GM19467 (cell line): ENCODE data around the gene CD200.

Experiments used
- ATAC-seq: cut with Tn5 transposase; IDR thresholded peaks from one replicate; pipeline ENCODE4 v1.9.1; 2021; ENCODE audit warnings: mild to moderate bottlenecking, moderate library complexity; ENCODE audit not compliant: unreplicated experiment

Gene CD200

DNA sequence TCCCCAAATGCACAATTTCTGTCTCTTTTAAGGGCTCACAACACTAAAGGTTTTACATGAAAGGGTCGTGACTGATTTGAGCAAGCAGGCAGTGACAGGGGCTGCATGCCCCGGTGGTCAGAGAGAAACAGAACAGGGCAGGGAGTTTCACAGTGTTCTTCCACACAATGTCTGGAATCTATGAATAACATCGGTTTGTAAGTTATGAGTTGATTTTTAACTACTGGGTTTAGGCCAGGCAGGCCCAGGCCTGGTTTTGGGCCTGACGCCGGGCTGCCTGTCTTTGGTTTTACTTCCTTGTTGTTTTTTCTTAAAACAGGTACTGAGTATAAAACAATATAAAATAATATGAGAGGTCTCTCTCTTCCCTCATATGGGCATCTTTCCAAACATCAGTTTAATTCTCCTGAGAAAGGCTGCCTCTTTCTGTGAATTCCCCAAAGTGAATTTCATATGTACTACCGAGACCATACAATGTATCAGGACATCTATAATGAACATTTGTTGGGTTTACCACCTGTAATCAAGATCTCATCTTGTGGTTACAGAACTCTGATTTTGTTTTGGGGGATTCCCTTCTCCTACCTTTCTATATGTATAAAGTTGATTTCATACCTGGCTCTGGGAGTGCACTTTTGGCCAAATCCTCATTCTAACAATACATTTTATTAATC, 74.4 kb downstream of the CD200 start:
- ATAC-seq = no peak

GRCh38 chr3:112407888-112408702, 75.1 kb downstream of the CD200 start:
- ATAC-seq = no peak

DNA sequence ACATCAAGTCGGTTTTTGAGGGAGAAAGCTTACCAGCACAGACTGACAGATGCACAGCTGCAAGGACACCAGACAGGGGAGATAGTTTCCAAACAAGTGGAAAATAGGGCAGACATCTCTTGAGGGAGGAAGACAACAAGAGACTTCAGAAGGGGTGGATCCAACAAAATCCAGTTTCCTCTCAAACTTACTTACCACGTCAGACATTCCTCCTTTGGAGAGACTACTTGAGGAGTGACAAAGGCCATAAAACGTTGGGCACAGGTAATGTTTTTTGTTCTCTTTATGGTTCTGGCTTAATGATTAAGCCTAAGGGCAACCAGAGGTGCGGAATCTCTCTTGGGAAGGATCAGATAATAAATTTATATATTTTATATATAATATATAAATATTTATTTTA, 76.1 kb downstream of the CD200 start:
- ATAC-seq = no peak

DNA sequence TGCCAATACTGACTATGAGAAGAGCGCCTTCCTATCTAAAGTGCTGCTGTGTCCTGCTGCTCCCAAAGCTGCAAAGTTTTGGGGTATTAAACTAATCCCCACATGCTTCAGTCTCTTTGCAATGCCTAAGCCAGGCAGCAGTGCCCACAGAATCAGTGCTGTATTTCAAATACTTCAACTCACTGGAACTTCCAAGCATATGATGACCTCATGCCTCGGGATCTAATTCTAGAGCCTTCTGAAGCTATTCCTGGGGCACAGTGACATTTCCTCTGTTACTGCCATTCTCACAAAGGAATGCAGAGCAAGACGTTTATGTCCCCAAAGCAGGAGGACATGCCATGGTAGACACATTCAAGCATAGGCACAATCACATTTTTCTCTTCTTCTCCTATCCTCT, 78.5 kb downstream of the CD200 start:
- no peak for ATAC-seq
